OCI-LY3 (cell line): ENCODE data around the gene LGALS3.

Experiments
- H2AFZ ChIP-seq: fragments of 200-600, 300-600 bp; shearing (Covaris generic); 2 replicates; pipeline ENCODE4 v1.6.0; 2014; ENCODE audit warnings: antibody characterized with exemption, low read depth, low read length
- H3K27ac ChIP-seq: fragments of 200-600, 300-600 bp; sonication (generic); 2 replicates; pipeline ENCODE4 v1.5.1; 2014; ENCODE audit warnings: mild to moderate bottlenecking, low read length, moderate library complexity, mixed read lengths
- H3K27me3 ChIP-seq: fragments of 200-600, 300-600 bp; sonication (generic); 2 replicates; pipeline ENCODE4 v1.6.1; 2014; ENCODE audit warnings: low read depth, low read length, mixed read lengths
- H3K36me3 ChIP-seq: fragments of 200-600, 300-600 bp; sonication (generic); replicated peaks from 2 replicates; pipeline ENCODE3; 2014; ENCODE audit warnings: low read depth, low read length, mixed read lengths
- H3K4me1 ChIP-seq: fragments of 300-600, 200-600 bp; sonication (generic); 2 replicates; pipeline ENCODE4 v1.6.1; 2014; ENCODE audit warnings: low read length, mixed read lengths
- H3K4me2 ChIP-seq: fragments of 200-600, 300-600 bp; sonication (generic); 2 replicates; pipeline ENCODE4 v1.6.1; 2014; ENCODE audit warnings: low read length, mixed read lengths
- H3K4me3 ChIP-seq: fragments of 300-600, 200-600 bp; sonication (generic); 2 replicates; pipeline ENCODE4 v1.5.1; 2014; ENCODE audit warnings: antibody characterized with exemption, mild to moderate bottlenecking, low read length, moderate library complexity
- H3K79me2 ChIP-seq: fragments of 300-600, 200-600 bp; shearing (Covaris generic); 2 replicates; pipeline ENCODE4 v1.6.1; 2014; ENCODE audit warnings: mild to moderate bottlenecking, low read length, mixed read lengths
- H3K9ac ChIP-seq: fragments of 300-600, 200-600 bp; shearing (Covaris generic); 2 replicates; pipeline ENCODE4 v1.6.0; 2014; ENCODE audit warnings: mild to moderate bottlenecking, low read length, moderate library complexity
- H3K9me3 ChIP-seq: fragments of 200-600, 300-600 bp; shearing (Covaris generic); 2 replicates; pipeline ENCODE4 v1.6.1; 2014; ENCODE audit warnings: low read length, mixed read lengths; ENCODE audit not compliant: insufficient read depth
- H4K20me1 ChIP-seq: fragments of 200-600, 300-600 bp; sonication (generic); 2 replicates; pipeline ENCODE4 v1.6.1; 2016; ENCODE audit warnings: low read length, mixed read lengths; ENCODE audit not compliant: insufficient read depth
- EZH2phosphoT487 ChIP-seq: fragments of 200-600 bp; shearing (Covaris generic); IDR thresholded peaks from 2 replicates; pipeline ENCODE4 v1.6.1; 2018; ENCODE audit warnings: antibody characterized with exemption, mixed run types, low read depth
- TF ChIP-seq, protein P1 (sequence below): fragments of 200-600, 300-600 bp; sonication (generic); IDR thresholded peaks from 2 replicates; pipeline ENCODE4 v1.5.1; 2014; ENCODE audit warnings: antibody characterized with exemption, low read length, low read depth

LGALS3 gene

GRCh38 chr14:55129428-55130195 lies 560 bp downstream of the LGALS3 start:
- Histone ChIP-seq H3K36me3 (peaks cover 34% of the 10 kb centered on the region), H3K4me3 (peak overlapping the region; percentile 81), H3K79me2 (peaks cover 46% of the 10 kb centered on the region), H3K9ac (peak overlapping the region; percentile 94), H3K4me2 (peak overlapping the region; percentile 74), H3K4me1 (peaks cover 36% of the 10 kb centered on the region), H3K9me3 (no peaks in the 10 kb centered on the region), H3K27me3 (0 out of 2 replicates have a peak, but pooled peaks cover 4% of the 10 kb centered on the region), H2AFZ (peak overlapping the region; percentile 19; the same call in 1 of the 2 replicates), H3K27ac (peak overlapping the region; percentile 85), H4K20me1 (peaks cover 19% of the 10 kb centered on the region)
- TF ChIP-seq, protein P1, sequence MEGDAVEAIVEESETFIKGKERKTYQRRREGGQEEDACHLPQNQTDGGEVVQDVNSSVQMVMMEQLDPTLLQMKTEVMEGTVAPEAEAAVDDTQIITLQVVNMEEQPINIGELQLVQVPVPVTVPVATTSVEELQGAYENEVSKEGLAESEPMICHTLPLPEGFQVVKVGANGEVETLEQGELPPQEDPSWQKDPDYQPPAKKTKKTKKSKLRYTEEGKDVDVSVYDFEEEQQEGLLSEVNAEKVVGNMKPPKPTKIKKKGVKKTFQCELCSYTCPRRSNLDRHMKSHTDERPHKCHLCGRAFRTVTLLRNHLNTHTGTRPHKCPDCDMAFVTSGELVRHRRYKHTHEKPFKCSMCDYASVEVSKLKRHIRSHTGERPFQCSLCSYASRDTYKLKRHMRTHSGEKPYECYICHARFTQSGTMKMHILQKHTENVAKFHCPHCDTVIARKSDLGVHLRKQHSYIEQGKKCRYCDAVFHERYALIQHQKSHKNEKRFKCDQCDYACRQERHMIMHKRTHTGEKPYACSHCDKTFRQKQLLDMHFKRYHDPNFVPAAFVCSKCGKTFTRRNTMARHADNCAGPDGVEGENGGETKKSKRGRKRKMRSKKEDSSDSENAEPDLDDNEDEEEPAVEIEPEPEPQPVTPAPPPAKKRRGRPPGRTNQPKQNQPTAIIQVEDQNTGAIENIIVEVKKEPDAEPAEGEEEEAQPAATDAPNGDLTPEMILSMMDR = no peak
- TF ChIP-seq EZH2phosphoT487 = no peak

GRCh38 chr14:55130196-55130550 lies 1.1 kb downstream of the LGALS3 start:
- no peaks in the 10 kb centered on the region for H3K9me3 ChIP-seq
- peak overlapping the region; percentile 94 for H3K9ac ChIP-seq
- no peak overlapping the region for H2AFZ ChIP-seq
- H3K4me3 ChIP-seq = peak overlapping the region; percentile 81
- peak overlapping the region; percentile 85 for H3K27ac ChIP-seq
- 0 out of 2 replicates have a peak, but pooled peaks cover 4% of the 10 kb centered on the region for H3K27me3 ChIP-seq
- peaks cover 51% of the 10 kb centered on the region for H3K79me2 ChIP-seq
- H3K4me2 ChIP-seq = peak overlapping the region; percentile 74
- H4K20me1 ChIP-seq = peaks cover 22% of the 10 kb centered on the region
- peaks cover 36% of the 10 kb centered on the region for H3K4me1 ChIP-seq
- H3K36me3 ChIP-seq = peaks cover 35% of the 10 kb centered on the region
- TF ChIP-seq, protein P1 = no peak
- TF ChIP-seq EZH2phosphoT487 = no peak

GRCh38 chr14:55131370-55132137 lies 2.5 kb downstream of the LGALS3 start:
- TF ChIP-seq EZH2phosphoT487 = no peak
- TF ChIP-seq, protein P1 = no peak
- Histone ChIP-seq H3K4me3 (no peak overlapping the region), H2AFZ (no peak overlapping the region), H3K4me1 (peaks cover 25% of the 10 kb centered on the region), H3K4me2 (peak overlapping the region; percentile 23), H3K36me3 (peaks cover 35% of the 10 kb centered on the region), H4K20me1 (peaks cover 30% of the 10 kb centered on the region), H3K79me2 (peaks cover 63% of the 10 kb centered on the region), H3K9me3 (no peaks in the 10 kb centered on the region), H3K9ac (no peak overlapping the region), H3K27ac (no peak overlapping the region), H3K27me3 (0 out of 2 replicates have a peak, but pooled peaks cover 4% of the 10 kb centered on the region)

DNA sequence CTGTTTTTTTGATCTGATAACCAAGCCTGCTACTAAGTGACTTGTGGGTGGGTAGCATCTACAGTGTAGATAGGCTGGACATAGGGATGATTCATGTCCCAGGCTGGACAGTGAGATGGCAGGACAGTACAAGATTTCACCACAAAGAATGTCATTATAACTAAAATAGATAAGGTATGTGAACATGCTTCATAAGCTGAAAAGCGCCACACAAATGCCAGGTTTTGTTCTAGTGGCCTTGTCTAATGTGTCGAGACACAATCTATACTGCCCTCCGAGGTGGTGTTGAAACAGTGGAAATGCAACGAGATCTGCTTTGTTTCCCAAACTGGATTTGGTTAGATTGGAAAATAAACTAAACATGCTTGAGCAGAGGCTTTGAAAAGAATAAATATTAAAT lies 4.4 kb downstream of the LGALS3 start:
- H4K20me1 ChIP-seq = peaks cover 40% of the 10 kb centered on the region
- H3K4me3 ChIP-seq = no peak overlapping the region
- H3K27ac ChIP-seq = no peak overlapping the region
- H3K9ac ChIP-seq = no peak overlapping the region
- H3K4me2 ChIP-seq = no peak overlapping the region
- H3K36me3 ChIP-seq = peaks cover 41% of the 10 kb centered on the region
- H3K9me3 ChIP-seq = no peaks in the 10 kb centered on the region
- H3K79me2 ChIP-seq = peaks cover 78% of the 10 kb centered on the region
- no peak for TF ChIP-seq EZH2phosphoT487
- TF ChIP-seq, protein P1 = 0 out of 2 replicates have a peak, but pooled peaks have one; percentile 15
- H3K27me3 ChIP-seq = no peaks in the 10 kb centered on the region
- peaks cover 23% of the 10 kb centered on the region for H3K4me1 ChIP-seq
- H2AFZ ChIP-seq = no peak overlapping the region
